D341Med (cell line): ENCODE data around the gene SF3A2.

Experiments
- DNase-seq: peaks from one replicate; pipeline ENCODE4 v3.0.0; 2012; ENCODE audit warnings: low spot score

The SF3A2 gene

DNA sequence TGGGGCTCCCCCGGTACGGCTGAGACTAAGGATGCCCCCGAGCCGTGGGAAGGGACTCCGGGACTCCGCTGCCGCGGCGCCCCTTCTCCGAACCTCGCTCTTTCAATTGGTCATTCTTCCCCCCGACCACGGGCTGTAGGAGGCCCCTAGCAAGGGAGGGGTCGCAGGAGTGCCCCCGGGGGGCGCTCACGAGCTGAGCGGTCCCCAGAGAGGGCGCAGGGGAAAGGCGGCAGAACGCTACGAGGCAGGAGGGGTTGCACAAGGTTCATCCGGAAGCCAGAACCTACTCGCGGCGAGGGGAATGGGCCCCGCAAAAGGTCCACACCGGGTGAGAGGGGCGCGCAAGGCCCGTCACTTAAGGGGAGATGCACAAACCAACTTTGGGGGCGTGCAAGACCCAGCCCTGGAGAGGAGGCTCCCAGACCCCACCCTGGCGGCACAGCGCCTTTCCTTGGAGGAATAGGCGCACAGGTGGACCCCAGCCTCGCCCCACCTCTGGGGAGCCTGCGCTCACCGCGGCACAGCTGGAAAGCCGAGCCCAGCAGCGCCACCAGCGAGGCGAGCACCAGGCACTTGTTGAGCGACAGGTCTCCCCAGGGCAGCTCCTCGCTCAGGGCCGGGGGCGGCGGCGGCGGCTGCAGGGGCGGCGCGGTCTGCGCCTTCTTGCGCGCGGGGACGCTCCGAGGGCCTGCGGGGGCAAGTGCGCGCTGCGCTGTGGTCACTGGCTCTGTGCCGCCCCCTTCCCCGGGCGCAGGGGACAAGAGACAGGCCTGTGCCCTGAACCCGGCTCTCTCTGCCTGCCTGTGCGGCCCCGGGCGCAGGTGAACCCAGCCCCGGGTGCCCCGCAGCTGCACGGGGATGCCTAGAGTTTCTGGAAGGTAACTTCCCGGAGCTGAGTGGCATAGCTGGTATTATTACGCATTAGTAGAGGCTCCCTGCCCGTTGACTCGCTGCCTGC, 16.8 kb downstream of the SF3A2 start:
- peak; percentile 39 for DNase-seq

DNA sequence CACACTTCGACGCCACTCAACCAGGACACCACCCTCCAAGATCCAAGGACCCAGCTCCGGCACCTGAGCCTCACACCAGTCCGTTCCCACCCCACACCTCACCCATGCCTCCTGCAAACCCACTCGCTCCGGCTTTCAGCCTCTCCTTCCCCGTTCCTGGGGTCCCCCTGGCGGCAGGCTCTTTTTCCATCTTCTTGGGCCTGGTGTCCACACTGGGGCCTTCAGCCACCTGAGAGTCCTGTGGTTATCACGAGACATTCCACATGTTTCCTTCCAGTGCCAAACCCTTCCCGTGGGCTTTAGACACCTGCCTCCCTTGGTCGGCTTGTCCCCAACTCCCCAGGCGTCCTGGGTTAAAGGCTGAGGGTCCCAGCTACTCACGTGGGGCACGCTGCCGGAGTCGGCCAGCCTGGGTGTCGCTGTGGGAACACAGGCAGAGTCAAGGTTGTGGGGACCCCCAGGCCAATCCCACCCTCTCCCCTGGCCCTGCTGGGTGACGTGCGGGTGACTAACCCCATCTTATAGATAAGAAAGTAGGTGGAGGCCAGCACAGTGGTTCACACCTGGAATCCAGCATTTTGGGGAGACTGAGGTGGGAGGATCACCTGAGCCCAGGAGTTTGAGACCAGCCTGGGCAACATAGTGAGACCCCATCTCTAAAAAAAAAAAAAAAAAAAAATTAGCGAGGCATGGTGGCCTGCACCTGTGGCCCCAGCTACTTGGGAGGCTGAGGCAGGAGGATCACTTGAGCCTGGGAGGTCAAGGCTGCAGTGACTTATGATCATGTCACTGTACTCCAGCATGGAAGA, 17.6 kb downstream of the SF3A2 start:
- no peak for DNase-seq

DNA sequence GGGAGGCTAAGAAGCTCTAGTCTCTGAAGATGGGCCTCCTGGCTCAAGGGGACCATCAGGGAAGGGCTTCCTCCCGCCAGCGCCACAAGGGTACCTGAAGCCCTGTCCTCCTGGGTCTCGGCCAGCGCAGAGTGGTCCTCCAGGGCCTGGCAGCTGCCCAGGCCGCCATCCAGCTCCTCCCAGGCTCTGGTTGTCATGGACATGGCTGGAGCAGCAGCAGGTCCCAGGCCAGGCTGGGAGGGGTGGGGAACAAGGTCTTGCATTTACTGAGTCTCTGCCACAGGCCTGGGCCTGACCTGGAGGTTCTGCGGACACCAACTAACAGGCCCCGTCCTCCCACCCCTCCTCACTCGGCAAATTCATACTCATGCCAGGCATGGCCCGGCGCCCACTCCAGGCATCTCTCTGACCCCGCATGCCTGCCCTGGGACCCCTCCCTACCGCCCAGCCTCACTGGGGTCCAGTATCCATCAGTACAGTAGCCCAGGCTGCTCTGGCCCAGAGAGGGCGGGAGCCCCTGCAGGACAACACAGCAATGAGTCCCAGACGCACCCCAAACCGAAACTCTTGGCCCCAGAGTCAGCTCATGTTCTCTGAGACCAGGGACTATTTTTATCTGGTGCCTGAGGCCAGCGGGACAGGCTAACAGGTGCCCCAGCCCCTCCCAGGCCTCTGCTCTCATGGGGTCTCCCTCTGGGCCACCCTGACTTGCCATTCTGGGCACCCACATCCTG, 18.7 kb downstream of the SF3A2 start:
- DNase-seq = no peak

DNA sequence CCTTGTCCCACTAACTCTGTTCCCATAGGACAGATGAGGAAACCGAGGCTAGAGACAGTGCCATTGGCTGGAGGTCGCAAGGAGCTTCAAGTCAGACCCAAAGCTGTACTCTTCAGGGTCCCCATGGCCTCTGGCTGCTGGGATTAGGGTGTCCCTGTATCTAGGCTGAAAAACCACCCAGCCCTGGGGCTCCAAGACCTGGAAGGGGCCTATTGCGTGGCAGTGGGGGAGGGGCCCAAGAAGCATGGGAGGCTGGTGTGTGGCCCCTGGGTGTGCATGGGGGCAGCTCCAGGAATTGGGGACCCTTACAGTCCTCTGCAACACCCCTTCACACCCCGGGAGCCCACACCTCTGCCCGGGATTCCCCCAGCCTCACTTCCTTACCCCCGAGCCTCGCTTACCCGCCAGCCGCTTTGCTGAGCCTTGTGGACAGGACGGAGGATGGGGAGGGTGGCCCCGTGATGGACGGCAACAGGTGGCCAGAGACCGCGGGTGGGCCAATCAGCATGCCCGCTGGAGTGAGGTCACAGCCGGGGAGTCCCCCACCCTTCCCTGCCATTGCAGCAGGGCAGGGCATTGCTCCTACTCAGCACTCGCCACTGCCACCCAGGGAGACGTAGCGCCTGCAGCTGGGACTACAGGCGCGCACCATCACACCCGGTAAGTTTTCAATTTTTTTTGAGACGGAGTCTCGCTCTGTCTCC, 19.5 kb downstream of the SF3A2 start, which contains the start of gene JSRP1:
Gene JSRP1, minus strand, starts transcription at position 436 of the 704 bp plus-strand sequence. CDS start 1,103 bp downstream, outside the sequence.
- peak; percentile 49 for DNase-seq

DNA sequence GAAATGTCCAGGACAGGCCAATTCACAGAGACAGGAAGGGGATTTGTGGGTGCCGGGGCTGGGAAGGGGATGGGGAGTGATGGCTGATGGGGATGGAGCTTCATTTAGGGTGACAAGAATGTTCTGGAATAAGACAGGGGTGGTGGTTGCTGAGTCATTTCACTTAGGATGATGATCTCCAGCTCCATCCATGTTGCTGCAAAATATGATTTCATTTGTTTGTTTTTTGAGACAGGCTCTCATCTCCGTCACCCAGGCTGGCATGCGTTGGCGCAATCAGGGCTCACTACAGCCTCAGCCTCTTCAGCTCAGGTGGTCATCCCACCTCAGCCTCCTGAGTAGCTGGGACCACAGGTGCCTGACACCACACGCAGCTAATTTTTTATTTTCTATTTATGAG, 22.7 kb downstream of the SF3A2 start:
- DNase-seq = no peak

DNA sequence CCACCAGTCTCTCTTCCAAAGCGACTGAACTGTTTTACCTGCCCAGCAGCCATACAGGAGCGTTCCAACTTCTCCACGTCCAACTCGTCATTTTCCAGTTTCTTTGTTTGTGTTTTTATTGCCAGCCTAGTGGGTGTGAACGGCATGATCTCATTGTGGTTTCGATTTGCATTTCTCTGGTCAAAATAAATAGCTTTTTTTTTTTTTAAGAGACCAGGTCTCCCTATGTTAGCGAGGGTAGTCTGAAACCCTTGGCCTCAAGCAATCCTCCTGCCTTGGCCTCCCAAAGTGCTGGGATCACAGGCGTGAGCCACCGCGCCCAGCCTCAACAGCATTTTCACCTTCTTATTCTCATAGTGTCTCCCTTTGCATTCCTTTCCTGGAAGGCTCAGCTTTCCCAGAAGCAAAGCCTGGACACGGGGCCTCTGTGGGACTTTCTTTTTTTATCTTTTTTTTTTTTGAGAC, 23.7 kb downstream of the SF3A2 start:
- no peak for DNase-seq

DNA sequence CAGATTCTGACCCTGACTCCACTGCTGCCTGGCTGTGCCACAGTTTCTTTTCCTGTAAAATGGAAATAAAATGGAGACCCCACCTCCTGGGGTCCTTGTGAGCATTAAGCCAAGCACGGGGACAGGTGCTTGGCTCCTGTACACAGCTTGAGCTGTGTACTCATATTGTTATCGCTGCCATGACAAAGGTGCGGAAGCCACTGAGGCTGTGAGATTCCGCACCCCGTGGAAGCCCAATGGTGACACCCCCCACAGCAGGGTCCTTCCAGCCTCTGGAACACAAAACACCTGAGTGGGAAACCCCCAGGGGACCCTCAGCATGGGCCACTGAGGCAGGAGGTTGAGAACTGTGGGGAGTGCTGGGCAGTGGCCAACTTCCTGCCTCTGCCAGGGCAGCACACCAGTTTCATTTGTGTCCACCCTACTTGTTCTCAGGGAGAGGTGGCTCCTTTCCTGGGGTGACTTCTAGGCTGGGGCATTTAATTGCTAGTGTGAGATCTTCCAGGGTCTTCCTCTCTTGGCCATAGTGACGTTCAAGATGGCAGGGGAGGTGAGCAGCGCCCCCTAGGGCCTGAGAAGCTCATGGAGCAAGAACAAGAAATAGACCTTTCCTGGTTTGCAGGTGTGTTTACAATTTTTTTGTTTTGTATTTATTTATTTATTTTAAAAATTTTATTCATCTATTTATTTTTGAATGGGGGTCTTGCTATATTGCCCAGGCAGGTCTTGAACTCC, 25.0 kb downstream of the SF3A2 start:
- no peak for DNase-seq

DNA sequence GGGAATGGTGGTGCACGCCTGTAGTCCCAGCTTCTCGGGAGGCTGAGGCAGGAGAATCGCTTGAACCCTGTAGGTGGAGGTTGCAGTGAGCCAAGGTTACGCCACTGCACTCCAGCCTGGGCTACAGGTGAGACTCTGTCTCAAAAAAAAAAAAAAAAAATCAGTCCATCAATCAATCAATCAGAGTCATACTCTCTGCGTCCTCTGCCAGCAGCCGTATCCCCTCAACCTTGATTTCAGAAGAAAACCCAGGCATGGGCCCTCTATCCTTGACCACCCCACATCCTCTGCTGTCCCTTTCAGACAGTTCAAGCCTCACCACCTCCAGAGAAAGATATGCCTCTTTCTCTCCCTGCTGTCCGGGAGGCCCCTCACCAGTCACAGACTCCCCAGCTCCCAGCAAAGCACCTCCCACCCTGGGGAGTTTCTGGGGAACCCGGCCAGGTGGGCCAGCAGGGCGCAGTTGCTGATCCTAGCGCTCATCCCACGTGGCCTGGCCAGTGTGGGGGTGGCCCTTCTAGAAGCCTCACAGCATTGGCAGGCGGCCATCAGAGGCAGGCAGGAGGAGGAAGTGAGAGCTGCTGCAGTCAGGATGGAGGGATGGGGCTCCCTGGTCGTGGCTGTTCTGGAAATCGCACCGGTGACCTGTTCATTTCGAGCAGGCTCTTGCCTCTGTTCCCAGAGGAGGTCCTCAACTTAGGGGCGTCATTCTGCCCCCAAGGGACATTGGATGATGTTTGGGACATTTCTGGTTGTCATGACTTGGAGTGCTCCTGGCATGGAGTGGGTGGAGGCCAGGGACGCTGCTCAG, 29.8 kb downstream of the SF3A2 start:
- DNase-seq = no peak

DNA sequence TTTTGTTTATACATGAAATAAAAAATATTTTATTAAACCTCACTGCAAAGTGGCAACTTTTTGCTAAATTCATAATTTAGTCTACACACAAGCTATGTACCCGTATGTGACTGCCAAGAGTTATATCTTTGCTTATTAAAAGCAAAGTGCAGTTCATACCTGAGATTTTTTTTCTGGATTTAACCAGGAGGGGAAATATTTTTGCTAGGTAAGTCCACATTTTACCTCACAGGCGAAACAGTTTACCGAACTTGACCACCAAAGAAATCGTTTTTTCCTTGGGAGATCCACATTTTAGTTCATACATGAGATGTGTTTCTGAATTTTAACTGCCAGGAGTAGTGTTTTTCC, 31.8 kb downstream of the SF3A2 start:
- no peak for DNase-seq

DNA sequence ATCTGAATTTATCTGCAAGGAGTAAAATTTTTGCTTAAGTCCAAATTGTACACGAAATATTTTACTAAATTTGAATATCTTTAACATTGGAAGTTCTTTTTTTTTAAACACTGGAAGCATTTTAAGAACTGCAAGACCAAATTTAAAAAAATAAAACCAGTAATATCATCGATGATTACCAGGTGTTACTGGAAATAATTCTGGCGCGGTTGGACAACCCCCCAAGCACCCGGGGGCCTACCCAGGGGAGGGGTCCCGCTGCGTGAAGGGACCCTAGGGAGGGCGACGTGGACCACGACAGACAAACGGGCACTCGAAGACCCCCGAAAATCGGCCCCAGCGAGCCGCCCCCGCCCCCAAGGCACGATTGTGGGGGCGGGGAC, 32.2 kb downstream of the SF3A2 start:
- DNase-seq = no peak

DNA sequence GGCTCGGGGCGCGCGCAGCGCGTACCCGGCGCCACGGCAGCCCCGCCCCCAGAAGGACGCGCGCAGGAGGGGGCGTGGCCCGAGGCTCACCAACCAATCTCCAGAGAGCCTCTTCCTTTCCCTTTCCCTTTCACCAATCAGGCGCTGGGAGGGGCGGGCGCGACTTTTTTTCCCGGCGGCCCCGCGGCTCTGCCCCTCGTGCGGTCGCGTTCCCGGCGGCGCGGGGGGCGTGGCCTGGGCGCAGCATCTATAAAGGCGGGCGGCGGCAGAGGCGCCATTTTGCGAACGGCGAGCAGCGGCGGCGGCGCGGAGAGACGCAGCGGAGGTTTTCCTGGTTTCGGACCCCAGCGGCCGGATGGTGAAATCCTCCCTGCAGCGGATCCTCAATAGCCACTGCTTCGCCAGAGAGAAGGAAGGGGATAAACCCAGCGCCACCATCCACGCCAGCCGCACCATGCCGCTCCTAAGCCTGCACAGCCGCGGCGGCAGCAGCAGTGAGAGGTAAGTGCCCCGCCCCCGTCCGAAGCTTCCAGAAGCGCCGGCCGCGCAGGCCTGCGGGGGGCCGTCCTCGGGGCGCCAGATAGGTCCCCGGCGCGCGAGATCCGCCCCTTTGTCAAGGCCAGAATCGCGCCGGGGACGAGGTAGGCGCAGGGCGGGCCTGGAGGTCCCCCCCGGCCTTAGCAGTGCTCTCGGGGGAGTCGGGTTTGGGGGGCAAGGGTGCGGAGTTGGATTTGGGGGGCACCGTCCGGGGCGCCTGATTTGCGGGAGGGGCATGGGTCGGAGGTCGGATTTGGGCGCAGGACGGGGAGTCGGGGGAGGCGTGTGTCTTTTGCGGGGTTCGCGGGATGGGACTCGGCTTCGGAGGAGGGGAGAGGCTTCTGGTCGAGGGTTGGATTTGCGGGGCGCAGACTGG, 32.9 kb downstream of the SF3A2 start:
- DNase-seq = peak; percentile 100

DNA sequence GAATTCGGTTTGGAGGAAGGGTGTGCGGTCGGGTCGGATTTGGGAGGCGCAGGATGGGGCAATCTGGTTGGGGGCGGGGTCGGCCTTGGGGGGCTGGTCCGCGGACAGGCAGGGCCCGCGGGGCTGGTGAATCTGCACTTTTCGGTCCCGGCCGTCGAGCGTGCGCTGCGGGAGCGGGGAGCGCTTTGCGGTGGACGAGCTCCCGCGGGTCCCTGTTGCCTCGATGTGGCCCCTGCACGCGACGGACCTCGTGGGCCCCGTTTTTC, 33.5 kb downstream of the SF3A2 start:
- DNase-seq = no peak

DNA sequence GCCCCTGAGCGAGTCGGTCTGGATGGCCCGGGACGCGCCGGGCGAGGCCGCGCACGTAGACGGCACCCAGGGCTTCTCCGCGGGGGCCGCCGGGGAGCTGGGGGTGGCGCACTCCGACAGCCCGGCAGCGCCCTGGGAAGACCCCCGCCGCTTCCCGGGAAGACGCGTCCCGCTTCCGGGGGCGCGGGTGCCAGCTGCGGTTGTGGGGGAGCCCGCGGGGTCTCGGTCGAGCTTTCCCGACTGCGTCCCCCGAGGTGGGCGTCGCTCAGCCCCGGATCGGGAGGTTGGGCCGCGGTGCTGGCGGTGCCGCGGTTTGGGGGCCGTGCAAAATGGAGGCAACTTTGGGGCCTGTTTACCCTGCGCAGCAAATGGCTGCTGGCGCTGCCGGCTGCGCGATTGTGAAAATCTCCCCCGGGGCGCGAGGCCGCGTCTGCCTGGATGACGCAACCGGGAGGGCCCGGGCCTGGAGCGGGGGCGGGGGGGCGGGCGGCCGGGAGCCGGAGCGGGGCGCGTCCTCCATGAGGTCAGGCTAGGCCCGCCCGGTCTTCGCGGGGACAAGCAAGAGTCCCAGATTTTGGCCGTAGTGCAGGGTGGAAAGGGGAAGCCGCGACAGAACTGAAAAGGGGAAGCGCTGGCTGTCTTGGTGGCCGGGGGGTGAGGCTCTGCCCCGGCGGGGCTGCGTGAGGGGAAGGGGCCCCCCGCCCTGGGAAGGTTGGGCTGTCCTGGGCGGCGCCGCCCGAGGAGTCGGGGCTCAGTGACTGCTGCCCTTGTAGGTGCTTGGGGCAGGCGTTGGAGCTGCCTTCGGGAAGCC, 34.0 kb downstream of the SF3A2 start:
- peak; percentile 75 for DNase-seq

DNA sequence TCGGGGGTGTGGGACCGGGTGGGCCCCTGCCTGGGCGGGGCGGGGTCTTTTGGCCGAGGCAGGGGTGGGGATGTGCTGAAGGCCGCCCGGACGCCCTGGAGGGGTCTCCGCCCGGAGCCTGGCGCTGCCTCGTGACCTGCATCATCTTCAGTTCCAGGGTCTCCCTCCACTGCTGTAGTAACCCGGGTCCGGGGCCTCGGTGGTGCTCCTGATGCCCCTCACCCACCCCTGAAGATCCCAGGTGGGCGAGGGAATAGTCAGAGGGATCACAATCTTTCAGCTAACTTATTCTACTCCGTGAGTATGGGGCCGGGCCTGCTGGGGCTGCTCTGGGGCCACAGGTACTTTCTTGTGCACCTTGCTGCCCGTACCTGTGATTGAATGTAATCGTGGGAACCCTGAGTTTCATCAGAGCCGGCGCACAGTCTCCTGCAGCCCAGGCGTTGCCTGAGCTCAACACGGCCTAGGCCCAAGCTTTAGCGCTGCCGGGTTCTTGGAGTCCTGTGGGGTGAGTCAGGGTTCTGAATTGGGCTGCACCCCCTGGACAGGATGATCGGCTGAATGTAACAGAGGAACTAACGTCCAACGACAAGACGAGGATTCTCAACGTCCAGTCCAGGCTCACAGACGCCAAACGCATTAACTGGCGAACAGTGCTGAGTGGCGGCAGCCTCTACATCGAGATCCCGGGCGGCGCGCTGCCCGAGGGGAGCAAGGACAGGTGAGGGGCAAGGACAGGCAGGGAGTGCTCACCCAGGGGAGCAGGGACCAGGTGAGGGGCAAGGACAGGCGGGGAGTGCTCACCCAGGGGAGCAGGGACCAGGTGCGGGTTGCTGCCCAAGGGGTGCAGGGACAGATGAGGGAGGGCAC, 34.8 kb downstream of the SF3A2 start:
- DNase-seq = no peak

DNA sequence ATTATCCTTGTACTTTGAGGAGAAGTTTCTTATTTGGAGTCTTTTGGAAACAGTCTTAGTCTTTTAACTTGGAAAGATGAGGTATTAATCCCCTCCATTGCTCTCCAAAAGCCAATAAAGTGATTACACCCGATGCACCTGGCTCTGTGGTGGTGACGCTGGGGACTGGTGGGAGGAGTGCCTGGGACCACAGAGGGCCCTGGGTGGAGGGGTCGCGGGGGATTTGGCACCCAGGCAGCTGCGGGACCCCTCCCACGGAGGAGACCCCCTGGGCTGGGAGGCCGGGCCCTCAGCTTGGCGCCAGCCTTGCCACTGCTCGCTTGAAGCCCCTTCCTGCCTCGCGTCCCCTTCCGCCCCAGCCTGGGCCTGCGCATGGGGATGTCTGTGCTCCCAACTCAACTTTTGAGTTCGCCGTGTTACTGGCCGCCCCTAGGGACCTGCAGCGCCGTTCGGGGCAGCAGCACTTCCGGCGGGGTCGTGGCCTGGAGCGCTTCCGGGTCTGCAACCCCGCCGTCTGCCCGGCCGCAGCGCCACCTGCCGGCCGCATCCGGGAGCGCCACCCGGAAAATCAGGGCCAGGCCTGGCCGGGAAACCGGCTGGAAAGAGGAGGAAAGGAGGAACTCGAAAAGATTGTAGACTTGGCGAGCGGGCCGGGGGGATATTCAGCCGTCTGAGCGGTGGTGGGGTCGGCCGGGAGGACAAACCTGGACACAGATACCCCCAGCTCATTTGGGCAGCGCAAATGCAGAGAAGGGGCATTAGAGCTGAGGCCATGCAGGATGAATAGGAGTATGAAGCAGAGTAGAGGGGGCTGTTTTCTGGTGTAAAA, 36.9 kb downstream of the SF3A2 start:
- peak; percentile 94 for DNase-seq

DNA sequence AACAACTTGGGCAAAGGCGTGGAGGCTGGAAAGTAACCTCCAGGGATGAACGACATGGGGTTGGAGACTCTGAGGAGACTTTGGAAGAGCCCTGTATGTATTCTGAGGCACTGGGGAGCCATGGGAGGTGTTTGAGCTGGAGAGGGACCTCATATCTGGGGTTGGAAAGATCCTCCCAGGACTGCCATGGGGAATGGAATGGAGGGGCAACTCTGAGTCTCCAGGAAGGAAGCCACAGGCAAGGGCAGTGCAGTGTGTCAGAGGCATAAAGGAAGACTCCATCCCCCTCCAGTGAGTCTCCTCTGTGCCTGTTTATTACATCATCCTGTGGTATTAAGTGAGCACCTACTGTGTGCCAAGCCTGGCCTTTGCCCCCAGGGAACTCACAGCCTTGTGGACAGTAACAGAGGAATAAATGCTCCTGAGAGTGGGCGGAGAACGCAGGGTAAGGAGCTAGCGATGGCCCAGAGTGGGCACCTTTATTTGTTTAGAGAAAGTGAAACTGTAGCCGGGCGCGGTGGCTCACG, 37.6 kb downstream of the SF3A2 start:
- no peak for DNase-seq
